ENCODE results near the gene S100A12. TPM values are rescaled to one million over a fixed set of nuclear protein-coding genes. Genes with fewer than 3 reads are reported as not detected.
"Not testable (repeated sequence)": the region's sequence is repeated elsewhere in the genome, so short reads cannot be mapped to it uniquely, and the experiment has no call there.

The S100A12 gene
- total and polyA plus RNA-seq, 9 donors = 0.70 to 2.4 (median 1.0) TPM; not detected in 2

GRCh38 chr1:153347856-153348255, 27.6 kb downstream of the S100A12 start:
- Histone ChIP-seq H3K27me3 (no peaks in the 10 kb centered on the region), H3K4me3 (no peak overlapping the region), H3K4me1 (ENCODE audit: insufficient read depth) (peaks cover 6% of the 10 kb centered on the region), H3K9me3 (no peaks in the 10 kb centered on the region), H3K27ac (no peak overlapping the region), H3K36me3 (no peaks in the 10 kb centered on the region)
- no peak for TF ChIP-seq CTCF (IDR thresholded peaks at IDR 0.05)
- intact Hi-C loops (cut with DNase I) = loop anchor here in 1 of 4 donors (5.0 kb wide), 1 partner anchor 149 kb away; no protein-coding TSS in a partner anchor
- DNase-seq = no peak
- 69 to 75% (median 71%) methylated on average over 7 of the region's 7 CpGs for WGBS, 3 donors

- not testable (repeated sequence) for H3K27ac ChIP-seq; H3K4me1 ChIP-seq (ENCODE audit: insufficient read depth); H3K27me3 ChIP-seq; H3K9me3 ChIP-seq; DNase-seq; H3K4me3 ChIP-seq; H3K36me3 ChIP-seq
- 72 to 73% (median 72%) methylated on average over 14 of the region's 14 CpGs for WGBS, 3 donors
- intact Hi-C loops (cut with DNase I) = loop anchor here in 1 of 4 donors (5.0 kb wide), 1 partner anchor 150 kb away; no protein-coding TSS in a partner anchor
These were observed 28.4 kb downstream of the S100A12 start for GRCh38 chr1:153347049-153347448.

GRCh38 chr1:153346077-153346723, 29.2 kb downstream of the S100A12 start:
- no peak overlapping the region for H3K27ac ChIP-seq
- no peaks in the 10 kb centered on the region for H3K9me3 ChIP-seq
- no peak for TF ChIP-seq EP300 (IDR thresholded peaks at IDR 0.05)
- TF ChIP-seq POLR2A (IDR thresholded peaks at IDR 0.05) = no peak
- no peak for TF ChIP-seq CTCF (IDR thresholded peaks at IDR 0.05)
- no peaks in the 10 kb centered on the region for H3K27me3 ChIP-seq
- DNase-seq = no peak
- H3K36me3 ChIP-seq = no peaks in the 10 kb centered on the region
- H3K4me3 ChIP-seq = no peak overlapping the region
- 81 to 84% (median 83%) methylated on average over 6 of the region's 6 CpGs for WGBS, 3 donors
- peaks cover 6% of the 10 kb centered on the region for H3K4me1 ChIP-seq (ENCODE audit: insufficient read depth)
- intact Hi-C loops (cut with DNase I) = loop anchor here in 1 of 4 donors (5.0 kb wide), 1 partner anchor 151 kb away; no protein-coding TSS in a partner anchor

GRCh38 chr1:153345187-153346076, 30.0 kb downstream of the S100A12 start:
- no peak overlapping the region for H3K27ac ChIP-seq
- H3K4me1 ChIP-seq (ENCODE audit: insufficient read depth) = peaks cover 6% of the 10 kb centered on the region
- H3K36me3 ChIP-seq = no peaks in the 10 kb centered on the region
- TF ChIP-seq CTCF (IDR thresholded peaks at IDR 0.05) (no peak), POLR2A (IDR thresholded peaks at IDR 0.05) (no peak), EP300 (IDR thresholded peaks at IDR 0.05) (no peak)
- intact Hi-C loops (cut with DNase I) = loop anchor here in 1 of 4 donors (5.0 kb wide), 1 partner anchor 152 kb away; no protein-coding TSS in a partner anchor
- H3K27me3 ChIP-seq = no peaks in the 10 kb centered on the region
- DNase-seq = no peak
- 93 to 94% (median 94%) methylated on average over 14 of the region's 14 CpGs for WGBS, 3 donors
- H3K9me3 ChIP-seq = no peaks in the 10 kb centered on the region
- no peak overlapping the region for H3K4me3 ChIP-seq
